HUES64 (cell line): ENCODE measurements around the gene SETD2.
"Not testable (repeated sequence)": the region's sequence is repeated elsewhere in the genome, so short reads cannot be mapped to it uniquely, and the experiment has no call there.

Source experiments
- H3K27ac ChIP-seq: 2 replicates; pipeline ENCODE4 v1.7.0; 2013; ENCODE audit warnings: low read depth, low read length, inconsistent platforms
- H3K27me3 ChIP-seq: 2 replicates; pipeline ENCODE4 v1.6.1; 2013; ENCODE audit warnings: mild to moderate bottlenecking, low read length; ENCODE audit not compliant: insufficient read depth
- H3K36me3 ChIP-seq: 2 replicates; pipeline ENCODE4 v1.6.1; 2013; ENCODE audit warnings: mild to moderate bottlenecking, low read length; ENCODE audit not compliant: insufficient read depth
- H3K4me1 ChIP-seq: 2 replicates; pipeline ENCODE4 v1.6.1; 2013; ENCODE audit warnings: mild to moderate bottlenecking, low read length, moderate library complexity; ENCODE audit not compliant: insufficient read depth
- H3K4me3 ChIP-seq: 2 replicates; pipeline ENCODE4 v1.5.1; 2013; ENCODE audit warnings: mild to moderate bottlenecking, low read length, moderate library complexity
- H3K9ac ChIP-seq: 2 replicates; pipeline ENCODE4 v1.6.1; 2013; ENCODE audit warnings: mild to moderate bottlenecking, low read depth, low read length
- H3K9me3 ChIP-seq: 2 replicates; pipeline ENCODE4 v1.6.1; 2013; ENCODE audit warnings: low read depth, low read length; ENCODE audit not compliant: insufficient read depth
- WGBS: fragments of 150-250, 120-280 bp; methylation state at CpG from one replicate; pipeline ENCODE4 v1.1.7; 2013; ENCODE audit warnings: missing lambda C conversion rate; 5-methylcytosine and 5-hydroxymethylcytosine counted together

The SETD2 gene

DNA sequence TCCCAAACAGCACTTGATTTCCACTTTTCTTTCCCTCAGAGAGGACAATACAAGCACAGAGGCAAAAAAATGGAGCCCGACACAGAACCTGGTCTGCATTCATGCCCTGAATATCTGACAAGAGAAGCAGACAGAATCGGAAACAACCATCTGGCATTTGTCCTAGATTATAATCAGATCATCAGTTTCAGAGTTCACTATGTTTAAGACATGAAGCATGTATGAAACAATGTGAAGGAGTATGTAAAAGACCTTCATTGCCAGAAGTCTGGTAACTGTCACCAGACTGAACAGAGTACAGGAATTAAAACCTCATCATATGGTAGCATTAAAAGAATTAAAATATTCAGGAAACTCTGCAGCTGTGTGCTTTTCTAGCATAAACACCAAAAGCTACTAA is 65.0 kb downstream of the SETD2 start:
- Histone ChIP-seq H3K4me1 (no peaks in the 10 kb centered on the region), H3K36me3 (peaks cover 85% of the 10 kb centered on the region), H3K27me3 (no peaks in the 10 kb centered on the region), H3K9ac (no peak overlapping the region), H3K4me3 (no peak overlapping the region), H3K9me3 (no peaks in the 10 kb centered on the region), H3K27ac (no peak overlapping the region)
- 93% methylated on average over 2 of the region's 2 CpGs for WGBS

- Histone ChIP-seq H3K27me3 (no peaks in the 10 kb centered on the region), H3K4me1 (no peaks in the 10 kb centered on the region), H3K4me3 (no peak overlapping the region), H3K27ac (no peak overlapping the region), H3K9me3 (no peaks in the 10 kb centered on the region), H3K36me3 (peaks cover 82% of the 10 kb centered on the region), H3K9ac (no peak overlapping the region)
- 90% methylated on average over 4 of the region's 5 CpGs for WGBS
Observed at GRCh38 chr3:47097864-47098263, 66.0 kb downstream of the SETD2 start.

GRCh38 chr3:47096959-47097358 is 67.0 kb downstream of the SETD2 start:
- H3K36me3 ChIP-seq = peaks cover 83% of the 10 kb centered on the region

GRCh38 chr3:47092090-47092489 is 71.8 kb downstream of the SETD2 start:
- Histone ChIP-seq H3K4me1 (no peaks in the 10 kb centered on the region), H3K36me3 (peaks cover 83% of the 10 kb centered on the region), H3K9ac (no peak overlapping the region)

More at GRCh38 chr3:47096959-47097358, 67.0 kb downstream of the SETD2 start:
- Histone ChIP-seq H3K4me3 (no peak overlapping the region), H3K9ac (no peak overlapping the region), H3K27ac (no peak overlapping the region), H3K4me1 (no peaks in the 10 kb centered on the region), H3K9me3 (no peaks in the 10 kb centered on the region), H3K27me3 (no peaks in the 10 kb centered on the region)
- 100% methylated on average over 1 of the region's 1 CpG for WGBS

DNA sequence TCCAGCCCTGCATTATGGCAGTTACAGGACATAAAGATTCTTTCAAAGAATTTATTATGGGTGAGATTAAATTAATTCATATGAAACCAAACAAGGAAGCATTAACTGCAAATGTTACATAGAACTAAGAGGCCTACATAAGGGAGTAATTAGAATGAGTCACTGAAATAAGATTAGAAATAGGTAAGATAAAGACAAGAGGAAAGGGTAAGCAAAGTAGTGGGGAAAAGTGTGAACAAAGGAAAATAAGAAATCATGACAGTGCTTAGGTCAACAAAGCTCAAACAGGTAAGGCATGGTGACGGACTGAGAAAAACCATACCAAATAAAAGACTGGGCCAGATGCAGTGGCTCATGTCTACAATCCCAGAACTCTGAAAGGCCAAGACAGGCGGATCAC is 74.3 kb downstream of the SETD2 start:
- no peak overlapping the region for H3K27ac ChIP-seq
- 94% methylated on average over 2 of the region's 2 CpGs for WGBS
- no peak overlapping the region for H3K4me3 ChIP-seq
- H3K27me3 ChIP-seq = no peaks in the 10 kb centered on the region
- H3K9me3 ChIP-seq = no peaks in the 10 kb centered on the region
- no peaks in the 10 kb centered on the region for H3K4me1 ChIP-seq
- H3K9ac ChIP-seq = no peak overlapping the region
- H3K36me3 ChIP-seq = peaks cover 85% of the 10 kb centered on the region

More at GRCh38 chr3:47092090-47092489, 71.8 kb downstream of the SETD2 start:
- Histone ChIP-seq H3K27me3 (no peaks in the 10 kb centered on the region), H3K27ac (no peak overlapping the region), H3K9me3 (no peaks in the 10 kb centered on the region), H3K4me3 (no peak overlapping the region)
- WGBS = 96% methylated on average over 3 of the region's 3 CpGs

GRCh38 chr3:47086071-47086470 is 77.8 kb downstream of the SETD2 start:
- no peak overlapping the region for H3K27ac ChIP-seq
- no peak overlapping the region for H3K4me3 ChIP-seq
- H3K36me3 ChIP-seq = peaks cover 87% of the 10 kb centered on the region
- 94% methylated on average over 7 of the region's 7 CpGs for WGBS
- H3K27me3 ChIP-seq = no peaks in the 10 kb centered on the region
- H3K4me1 ChIP-seq = no peaks in the 10 kb centered on the region
- no peaks in the 10 kb centered on the region for H3K9me3 ChIP-seq
- H3K9ac ChIP-seq = no peak overlapping the region

- Histone ChIP-seq H3K9me3 (no peaks in the 10 kb centered on the region), H3K36me3 (peaks cover 93% of the 10 kb centered on the region), H3K9ac (no peak overlapping the region), H3K27me3 (no peaks in the 10 kb centered on the region), H3K27ac (no peak overlapping the region), H3K4me3 (no peak overlapping the region), H3K4me1 (no peaks in the 10 kb centered on the region)
- 95% methylated on average over 3 of the region's 3 CpGs for WGBS
Observed at GRCh38 chr3:47083786-47084185, 80.1 kb downstream of the SETD2 start.

- WGBS = 89% methylated on average over 1 of the region's 1 CpG
- Histone ChIP-seq H3K4me3 (no peak overlapping the region), H3K9me3 (no peaks in the 10 kb centered on the region), H3K9ac (no peak overlapping the region), H3K36me3 (peaks cover 91% of the 10 kb centered on the region), H3K27ac (no peak overlapping the region), H3K4me1 (no peaks in the 10 kb centered on the region; the same call in 1 of the 2 replicates), H3K27me3 (no peaks in the 10 kb centered on the region)
Observed at GRCh38 chr3:47082519-47082918, 81.4 kb downstream of the SETD2 start.

- Histone ChIP-seq H3K9me3 (no peaks in the 10 kb centered on the region), H3K36me3 (peaks cover 81% of the 10 kb centered on the region), H3K27me3 (no peaks in the 10 kb centered on the region), H3K4me1 (peaks cover 12% of the 10 kb centered on the region; the same call in 1 of the 2 replicates), H3K4me3 (no peak overlapping the region), H3K9ac (no peak overlapping the region), H3K27ac (no peak overlapping the region)
Observed at GRCh38 chr3:47079432-47079831, 84.5 kb downstream of the SETD2 start.

- Histone ChIP-seq H3K27me3 (no peaks in the 10 kb centered on the region), H3K9ac (no peak overlapping the region), H3K36me3 (peaks cover 63% of the 10 kb centered on the region), H3K4me1 (peaks cover 12% of the 10 kb centered on the region; the same call in 1 of the 2 replicates), H3K4me3 (no peak overlapping the region), H3K27ac (no peak overlapping the region), H3K9me3 (no peaks in the 10 kb centered on the region)
- WGBS = no CpG with 5 or more reads among the region's 2 CpGs
Observed at GRCh38 chr3:47073685-47074084, 90.2 kb downstream of the SETD2 start.

DNA sequence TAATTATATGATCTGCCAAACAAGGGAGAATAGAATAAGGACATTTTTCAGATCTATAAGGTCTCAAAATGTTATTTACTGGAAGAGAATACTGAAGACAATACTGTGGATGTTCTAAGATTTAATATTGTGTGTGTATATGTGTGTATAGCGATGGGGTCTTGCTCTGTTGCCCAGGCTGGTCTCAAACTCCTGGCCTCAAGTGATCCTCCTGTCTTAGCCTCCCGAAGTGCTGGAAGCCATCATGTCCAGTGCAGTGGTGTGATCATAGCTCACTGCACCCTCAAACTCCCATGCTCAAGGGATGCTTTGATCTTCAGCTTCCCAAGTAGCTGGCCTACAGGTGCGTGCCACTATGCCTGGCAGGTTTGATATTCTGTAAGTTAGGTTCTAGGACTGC is 93.1 kb downstream of the SETD2 start:
- no peaks in the 10 kb centered on the region for H3K9me3 ChIP-seq
- peaks cover 52% of the 10 kb centered on the region for H3K36me3 ChIP-seq
- H3K4me1 ChIP-seq = peaks cover 1% of the 10 kb centered on the region; the same call in 1 of the 2 replicates
- no peak overlapping the region for H3K27ac ChIP-seq
- no peaks in the 10 kb centered on the region for H3K27me3 ChIP-seq
- no peak overlapping the region for H3K9ac ChIP-seq
- H3K4me3 ChIP-seq = no peak overlapping the region
- WGBS = 97% methylated on average over 3 of the region's 3 CpGs

GRCh38 chr3:47066259-47066658 is 97.7 kb downstream of the SETD2 start:
- not testable (repeated sequence) for H3K9me3 ChIP-seq

More at GRCh38 chr3:47066259-47066658, 97.7 kb downstream of the SETD2 start:
- not testable (repeated sequence) for H3K27me3 ChIP-seq, H3K4me1 ChIP-seq, H3K4me3 ChIP-seq, H3K9ac ChIP-seq, H3K27ac ChIP-seq
- WGBS = 97% methylated on average over 3 of the region's 3 CpGs
- peaks cover 59% of the 10 kb centered on the region for H3K36me3 ChIP-seq
